ENCODE data around the gene RAX2. TPM values are rescaled to one million over a fixed set of nuclear protein-coding genes. Genes with fewer than 3 reads are reported as not detected.

The RAX2 gene
- total and polyA plus RNA-seq, 2 of the 13 experiments (the other 11 are each of a cell fraction or from before 2014, with no cell fraction given) = not detected

- peak; percentile 47; the same call in 1 of the 2 replicates for TF ChIP-seq ZNF281 (CRISPR knock-in tag; IDR thresholded peaks at IDR 0.05; ENCODE audit: borderline replicate concordance)
- TF ChIP-seq NCOR1 (IDR thresholded peaks at IDR 0.05; ENCODE audit: borderline replicate concordance, low read length) = no peak
- no peak for TF ChIP-seq PBX3 (CRISPR knock-in tag; IDR thresholded peaks at IDR 0.05; ENCODE audit: borderline replicate concordance)
- TF ChIP-seq ZFP90 (CRISPR knock-in tag; IDR thresholded peaks at IDR 0.05; ENCODE audit: borderline replicate concordance) = no peak
- 0 out of 2 replicates have a peak, but pooled peaks have one; percentile 34 for TF ChIP-seq ZNF569 (CRISPR knock-in tag; IDR thresholded peaks at IDR 0.05; ENCODE audit: borderline replicate concordance)
- TF ChIP-seq ZNF607 (CRISPR knock-in tag; IDR thresholded peaks at IDR 0.05; ENCODE audit: borderline replicate concordance) = no peak
- TF ChIP-seq HMGXB3 (CRISPR knock-in tag; IDR thresholded peaks at IDR 0.05; ENCODE audit: borderline replicate concordance) = 0 out of 2 replicates have a peak, but pooled peaks have one; percentile 23
- TF ChIP-seq ZGPAT (CRISPR knock-in tag; IDR thresholded peaks at IDR 0.05) = peak; percentile 79
- no peak for TF ChIP-seq KLF11 (CRISPR knock-in tag; IDR thresholded peaks at IDR 0.05)
- no peak for TF ChIP-seq ATM (IDR thresholded peaks at IDR 0.05; ENCODE audit: borderline replicate concordance)
- no peak for TF ChIP-seq SNAPC2 (CRISPR knock-in tag; IDR thresholded peaks at IDR 0.05)
- no peak for TF ChIP-seq NR3C1 (CRISPR knock-in tag; IDR thresholded peaks at IDR 0.05)
- no peak for TF ChIP-seq SKI (IDR thresholded peaks at IDR 0.05; ENCODE audit: partially characterized antibody)
- TF ChIP-seq TBX2 (CRISPR knock-in tag; IDR thresholded peaks at IDR 0.05; ENCODE audit: borderline replicate concordance) = peak; percentile 63; the same call in 1 of the 2 replicates
- TF ChIP-seq HMGA1 (CRISPR knock-in tag; conservative IDR thresholded peaks at IDR 0.05) = no peak
- no peak for TF ChIP-seq ZZZ3 (CRISPR knock-in tag; IDR thresholded peaks at IDR 0.05; ENCODE audit: borderline replicate concordance)
- peak; percentile 28; the same call in 1 of the 2 replicates for TF ChIP-seq TFAP4 (IDR thresholded peaks at IDR 0.05; ENCODE audit: borderline replicate concordance, low read depth)
- TF ChIP-seq SIN3B (IDR thresholded peaks at IDR 0.05; ENCODE audit: low read length) = no peak
Measured at GRCh38 chr19:3721131-3721886, 50.7 kb downstream of the RAX2 start (continued).
